GM12874 (cell line): ENCODE results near the gene CST7.

Experiments
- CTCF ChIP-seq: IDR thresholded peaks from 2 replicates; pipeline ENCODE4 v1.5.1; 2011; ENCODE audit warnings: low read depth, mild to moderate bottlenecking, control low read depth, low read length, moderate library complexity; ENCODE audit not compliant: insufficient read depth

The CST7 gene

GRCh38 chr20:24912397-24913075 is 36.5 kb upstream of the CST7 start:
- TF ChIP-seq CTCF = no peak

GRCh38 chr20:24913076-24913628 is 35.9 kb upstream of the CST7 start:
- TF ChIP-seq CTCF = no peak

GRCh38 chr20:24914388-24915241 is 34.5 kb upstream of the CST7 start:
- no peak for TF ChIP-seq CTCF

- no peak for TF ChIP-seq CTCF
Observed at GRCh38 chr20:24915440-24915839, 33.6 kb upstream of the CST7 start.

- TF ChIP-seq CTCF = no peak
Observed at GRCh38 chr20:24915892-24916291, 33.2 kb upstream of the CST7 start.

GRCh38 chr20:24916412-24916811 is 32.7 kb upstream of the CST7 start:
- TF ChIP-seq CTCF = no peak

GRCh38 chr20:24917056-24917455 is 32.0 kb upstream of the CST7 start:
- no peak for TF ChIP-seq CTCF
